Tibial nerve (tissue), 4 donors: Measurements from ENCODE around the gene TENM3. TPM values are rescaled to one million over a fixed set of nuclear protein-coding genes. Genes with fewer than 3 reads are reported as not detected.
A peak's percentile ranks its signal among the peaks of the same experiment; 100 is the strongest.

Experiments used
- DNase-seq, 2 donors: peaks; one replicate each; pipeline ENCODE4 v3.0.0-alpha.2; 2019; ENCODE audit warnings: low spot score in 2 of 2
- H3K27ac ChIP-seq, 4 donors: fragments of 200-600 bp; sonication (generic) in 3 of 4; one replicate each; pipeline ENCODE4 v1.5.1; 2017 to 2019; ENCODE audit warnings: mild to moderate bottlenecking in 1 of 4
- H3K27me3 ChIP-seq, 2 donors: fragments of 200-600 bp; sonication (generic) in 1 of 2; one replicate each; pipeline versions ENCODE4 v1.5.1 to v1.6.0; 2017 to 2019
- H3K36me3 ChIP-seq, 3 donors: fragments of 200-600 bp; sonication (generic); one replicate each; pipeline ENCODE4 v1.5.1; 2018 to 2019
- H3K4me1 ChIP-seq, 4 donors: fragments of 200-600 bp; sonication (generic) in 3 of 4; one replicate each; pipeline ENCODE4 v1.5.1; 2017 to 2019
- H3K4me3 ChIP-seq, 4 donors: fragments of 200-600 bp; sonication (generic) in 3 of 4; one replicate each; pipeline ENCODE4 v1.5.1; 2017 to 2019; ENCODE audit warnings: mild to moderate bottlenecking in 1 of 4, moderate library complexity in 1 of 4
- H3K9me3 ChIP-seq, 4 donors: fragments of 200-600 bp; sonication (generic) in 3 of 4; one replicate each; pipeline ENCODE4 v1.5.1; 2017 to 2019
- EP300 ChIP-seq, 2 donors: sonication (generic); formaldehyde crosslinking; IDR thresholded peaks; one replicate each; pipeline ENCODE4 v1.6.1; 2017; ENCODE audit warnings: antibody characterized with exemption in 2 of 2, mild to moderate bottlenecking in 1 of 2
- POLR2A ChIP-seq, 2 donors: fragments of 450-650 bp; IDR thresholded peaks; one replicate each; pipeline ENCODE4 v1.6.1; 2017; ENCODE audit warnings: antibody characterized with exemption in 2 of 2, mild to moderate bottlenecking in 2 of 2, moderate library complexity in 2 of 2
- WGBS, 2 donors: methylation state at CpG; one replicate each; pipeline ENCODE4 v1.1.5; 2018; 5-methylcytosine and 5-hydroxymethylcytosine counted together
- total RNA-seq, 4 donors: library from RNA; depleted of rRNA; stranded (reverse); fragments of >200 nt; gene quantifications; one replicate each; pipeline ENCODE4 v1.1.0, GENCODE V29; 2016
- TF ChIP-seq, protein P1 (sequence below), 5 experiments: fragments of 200-600 bp in 3 of 5; fragments of 450-650 bp in 2 of 5; sonication (generic) in 3 of 5; IDR thresholded peaks; one replicate each; pipeline ENCODE4 v1.5.1; 2016 to 2019; ENCODE audit warnings: antibody characterized with exemption in 5 of 5, mild to moderate bottlenecking in 3 of 5, moderate library complexity in 2 of 5

TENM3 gene
- total RNA-seq, 4 donors from 2014 or later = 19.0 to 60.5 (median 29.4) TPM

DNA sequence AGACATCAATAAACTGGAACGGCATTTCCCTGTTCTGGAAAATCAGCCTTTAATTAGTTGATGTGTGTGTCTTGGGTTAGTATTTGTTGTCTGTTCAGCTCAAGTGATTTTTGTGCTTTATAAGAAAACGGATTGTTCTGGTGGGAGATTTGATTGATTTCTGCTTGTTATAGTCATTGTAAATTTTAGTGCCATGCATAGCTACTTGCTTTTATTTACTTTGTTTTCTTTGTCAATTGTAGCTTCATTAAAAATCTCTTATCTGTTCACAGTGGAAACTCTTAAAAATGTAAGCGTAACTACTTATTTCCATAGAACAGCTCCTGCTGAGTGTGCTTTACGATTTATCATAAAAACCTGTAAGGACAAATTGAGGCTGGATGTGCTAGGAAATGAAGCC is 253.2 kb downstream of the TENM3 start:
- DNase-seq = no peak
- Histone ChIP-seq H3K9me3 (no peaks in the 10 kb centered on the region), H3K4me1 (peaks cover 0 to 30% (median 0%) of the 10 kb centered on the region in 4 donors), H3K27ac (peak overlapping the region in 1 of 4 donors; percentile 41), H3K36me3 (no peaks in the 10 kb centered on the region), H3K4me3 (no peak overlapping the region), H3K27me3 (no peaks in the 10 kb centered on the region)
- no peak for TF ChIP-seq POLR2A (IDR thresholded peaks at IDR 0.05)
- TF ChIP-seq, protein P1, sequence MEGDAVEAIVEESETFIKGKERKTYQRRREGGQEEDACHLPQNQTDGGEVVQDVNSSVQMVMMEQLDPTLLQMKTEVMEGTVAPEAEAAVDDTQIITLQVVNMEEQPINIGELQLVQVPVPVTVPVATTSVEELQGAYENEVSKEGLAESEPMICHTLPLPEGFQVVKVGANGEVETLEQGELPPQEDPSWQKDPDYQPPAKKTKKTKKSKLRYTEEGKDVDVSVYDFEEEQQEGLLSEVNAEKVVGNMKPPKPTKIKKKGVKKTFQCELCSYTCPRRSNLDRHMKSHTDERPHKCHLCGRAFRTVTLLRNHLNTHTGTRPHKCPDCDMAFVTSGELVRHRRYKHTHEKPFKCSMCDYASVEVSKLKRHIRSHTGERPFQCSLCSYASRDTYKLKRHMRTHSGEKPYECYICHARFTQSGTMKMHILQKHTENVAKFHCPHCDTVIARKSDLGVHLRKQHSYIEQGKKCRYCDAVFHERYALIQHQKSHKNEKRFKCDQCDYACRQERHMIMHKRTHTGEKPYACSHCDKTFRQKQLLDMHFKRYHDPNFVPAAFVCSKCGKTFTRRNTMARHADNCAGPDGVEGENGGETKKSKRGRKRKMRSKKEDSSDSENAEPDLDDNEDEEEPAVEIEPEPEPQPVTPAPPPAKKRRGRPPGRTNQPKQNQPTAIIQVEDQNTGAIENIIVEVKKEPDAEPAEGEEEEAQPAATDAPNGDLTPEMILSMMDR (IDR thresholded peaks at IDR 0.05) = no peak
- no peak for TF ChIP-seq EP300 (IDR thresholded peaks at IDR 0.05)
- 52 to 56% methylated on average over 4 of the region's 4 CpGs for WGBS, 2 donors

DNA sequence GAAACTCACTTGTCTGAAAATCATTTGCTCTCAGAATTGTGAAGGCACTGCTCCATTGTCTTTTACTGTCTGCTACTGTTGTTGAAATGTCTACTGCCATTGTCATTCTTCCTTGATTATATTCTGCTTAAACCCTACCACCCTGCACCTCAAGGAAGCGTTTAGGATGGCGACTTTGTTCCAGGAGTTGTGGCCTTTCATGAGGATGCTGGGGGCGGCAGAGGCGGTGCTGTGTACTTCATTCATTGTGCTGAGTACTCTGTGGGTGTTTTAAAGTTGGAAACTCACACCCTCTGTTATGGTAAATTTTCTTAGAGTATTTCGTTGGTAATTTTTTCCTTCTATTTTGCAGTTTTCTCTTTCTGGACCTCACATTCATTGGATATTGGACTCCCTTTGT is 258.9 kb downstream of the TENM3 start:
- Histone ChIP-seq H3K27me3 (no peaks in the 10 kb centered on the region), H3K27ac (peak overlapping the region in 1 of 4 donors; percentile 28), H3K4me1 (peaks cover 0 to 9% (median 0%) of the 10 kb centered on the region in 4 donors), H3K36me3 (no peaks in the 10 kb centered on the region), H3K4me3 (no peak overlapping the region), H3K9me3 (no peaks in the 10 kb centered on the region)
- TF ChIP-seq, protein P1 (IDR thresholded peaks at IDR 0.05) = no peak
- no peak for TF ChIP-seq POLR2A (IDR thresholded peaks at IDR 0.05)
- no peak for TF ChIP-seq EP300 (IDR thresholded peaks at IDR 0.05)
- no peak for DNase-seq
- WGBS, 2 donors = 68 to 69% methylated on average over 5 of the region's 5 CpGs

DNA sequence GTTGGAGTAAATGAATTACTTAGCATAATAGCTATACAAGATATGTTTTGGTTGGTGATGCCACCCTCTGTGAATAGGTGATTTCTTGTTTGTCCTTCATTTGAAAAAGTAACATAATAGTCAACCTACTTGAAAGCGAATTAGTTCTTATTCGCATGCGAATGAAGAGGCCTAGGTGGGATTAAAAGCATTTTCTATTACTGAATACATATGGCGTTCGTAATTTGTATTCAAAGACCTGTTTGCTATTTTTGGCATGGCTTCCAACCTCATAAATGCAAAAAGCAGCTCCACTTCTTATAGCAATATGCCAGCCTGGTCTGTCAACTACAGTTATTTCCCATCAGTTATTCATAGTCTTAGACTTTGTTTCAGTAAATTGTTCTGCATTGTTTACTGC is 261.3 kb downstream of the TENM3 start:
- Histone ChIP-seq H3K36me3 (no peaks in the 10 kb centered on the region), H3K4me3 (no peak overlapping the region), H3K27me3 (no peaks in the 10 kb centered on the region), H3K27ac (no peak overlapping the region), H3K9me3 (no peaks in the 10 kb centered on the region), H3K4me1 (peaks cover 0 to 17% (median 0%) of the 10 kb centered on the region in 4 donors)
- DNase-seq = no peak
- TF ChIP-seq EP300 (IDR thresholded peaks at IDR 0.05) (no peak), POLR2A (IDR thresholded peaks at IDR 0.05) (no peak)
- TF ChIP-seq, protein P1 (IDR thresholded peaks at IDR 0.05) = no peak
- 87 to 88% methylated on average over 5 of the region's 5 CpGs for WGBS, 2 donors

DNA sequence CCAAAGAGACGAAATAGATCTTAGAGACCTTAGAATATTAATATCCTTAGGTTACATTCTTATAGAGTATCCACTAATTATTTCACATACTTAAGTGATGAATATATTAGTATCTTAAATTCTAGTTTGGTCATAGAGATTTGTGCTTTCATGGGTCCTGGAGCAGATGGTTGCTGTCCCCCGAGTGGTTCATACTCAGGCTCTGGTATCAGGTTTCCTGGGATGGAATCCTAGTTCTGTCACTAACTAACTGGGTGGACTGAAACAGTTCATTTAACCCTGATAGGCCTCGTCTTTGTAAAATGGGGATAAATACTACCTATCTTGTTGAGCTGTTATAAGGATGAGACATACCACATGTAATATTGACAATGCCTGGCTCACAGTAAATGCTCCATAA is 264.6 kb downstream of the TENM3 start:
- Histone ChIP-seq H3K27me3 (no peaks in the 10 kb centered on the region), H3K4me1 (peaks cover 0 to 18% (median 0%) of the 10 kb centered on the region in 4 donors), H3K36me3 (no peaks in the 10 kb centered on the region), H3K9me3 (no peaks in the 10 kb centered on the region), H3K4me3 (no peak overlapping the region), H3K27ac (no peak overlapping the region)
- TF ChIP-seq, protein P1 (IDR thresholded peaks at IDR 0.05) = no peak
- no peak for TF ChIP-seq EP300 (IDR thresholded peaks at IDR 0.05)
- TF ChIP-seq POLR2A (IDR thresholded peaks at IDR 0.05) = no peak
- 53 to 56% methylated on average over 3 of the region's 3 CpGs for WGBS, 2 donors
- DNase-seq = no peak

DNA sequence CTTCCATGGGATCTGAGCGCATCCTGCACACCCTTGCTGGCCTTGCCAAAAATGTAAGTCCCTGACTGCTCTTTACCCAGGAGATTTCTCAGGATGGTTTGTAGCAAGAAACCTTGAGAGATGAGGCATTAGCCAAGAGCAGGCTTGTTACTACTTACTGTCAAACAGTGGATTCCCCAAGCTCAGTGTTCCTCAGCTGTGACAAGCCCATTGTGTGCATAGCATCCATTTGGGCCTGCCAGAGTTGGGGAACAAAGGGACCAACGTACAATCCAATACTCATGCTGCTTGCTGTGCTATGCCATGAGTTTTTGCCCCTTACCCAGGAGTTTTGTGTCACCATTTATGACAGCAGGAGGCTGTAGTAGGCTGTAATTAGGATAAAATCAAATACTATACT is 267.6 kb downstream of the TENM3 start:
- no peak for DNase-seq
- 69 to 75% methylated on average over 2 of the region's 2 CpGs for WGBS, 2 donors

More for the DNA sequence above, 267.6 kb downstream of the TENM3 start:
- H3K4me1 ChIP-seq = peaks cover 0 to 18% (median 0%) of the 10 kb centered on the region in 4 donors
- no peaks in the 10 kb centered on the region for H3K9me3 ChIP-seq
- TF ChIP-seq POLR2A (IDR thresholded peaks at IDR 0.05) (no peak), EP300 (IDR thresholded peaks at IDR 0.05) (no peak)
- TF ChIP-seq, protein P1 (IDR thresholded peaks at IDR 0.05) = no peak
- peak overlapping the region in 2 of 4 donors; percentile 13 to 93 for H3K27ac ChIP-seq
- H3K27me3 ChIP-seq = no peaks in the 10 kb centered on the region
- H3K36me3 ChIP-seq = no peaks in the 10 kb centered on the region
- H3K4me3 ChIP-seq = no peak overlapping the region
